HepG2 (cell line): Measurements from ENCODE around the gene SPCS1. TPM values are rescaled to one million over a fixed set of nuclear protein-coding genes. Genes with fewer than 3 reads are reported as not detected.

Experiments used
- HOXA3 ChIP-seq: sonication (generic); formaldehyde crosslinking; IDR thresholded peaks from 2 replicates; pipeline ENCODE4 v1.5.0; 2020; ENCODE audit warnings: missing genetic modification reagents
- PHB2 ChIP-seq: fragments of 450-650 bp; IDR thresholded peaks from 2 replicates; pipeline ENCODE4 v1.6.1; 2018; ENCODE audit not compliant: partially characterized antibody
- POLR2AphosphoS5 ChIP-seq: IDR thresholded peaks from 2 replicates; pipeline ENCODE4 v1.6.1; 2012; ENCODE audit warnings: low read depth, low read length
- RFX3 ChIP-seq: IDR thresholded peaks from 2 replicates; pipeline ENCODE4 v1.6.1; 2016; ENCODE audit warnings: missing biosample characterization, missing genetic modification reagents
- SRSF4 ChIP-seq: fragments of 200-400 bp; formaldehyde crosslinking; IDR thresholded peaks from one replicate; pipeline ENCODE4 v1.6.1; 2018; ENCODE audit warnings: mild to moderate bottlenecking, low read depth, low read length, moderate library complexity; ENCODE audit not compliant: poor library complexity, severe bottlenecking
- ZNF446 ChIP-seq: sonication (generic); formaldehyde crosslinking; IDR thresholded peaks from 2 replicates; pipeline ENCODE4 v1.5.0; 2020; ENCODE audit warnings: mild to moderate bottlenecking, missing genetic modification reagents
- ZNF556 ChIP-seq: sonication (generic); formaldehyde crosslinking; IDR thresholded peaks from 2 replicates; pipeline ENCODE4 v1.4.0; 2020; ENCODE audit warnings: mild to moderate bottlenecking, missing genetic modification reagents, borderline replicate concordance
- ZNF816 ChIP-seq: sonication (generic); formaldehyde crosslinking; IDR thresholded peaks from 2 replicates; pipeline ENCODE4 v1.8.0; 2022; ENCODE audit warnings: missing genetic modification reagents, mild to moderate bottlenecking, borderline replicate concordance
- polyA plus RNA-seq, 8 experiments: library from polyadenylated mRNA; depleted of rRNA in 3 of 8; stranded (reverse) in 7 of 8; unstranded in 1 of 8; fragments of >200 nt; fragmentation: Illumina TruSeq in 4 of 8; extraction: Trizol in 4 of 8; gene quantifications; 2 replicates each; pipeline versions ENCODE4 v1.2.1 to v1.2.3, GENCODE V29; 2011 to 2016; ENCODE audit warnings: low read depth in 4 of 8, missing spikeins in 1 of 8, mixed read lengths in 1 of 8; ENCODE audit not compliant: insufficient read depth in 1 of 8
- total RNA-seq, 5 experiments: library from RNA; depleted of rRNA; stranded (reverse); fragments of >200 nt; fragmentation: Illumina TruSeq; extraction: Trizol; gene quantifications; 2 replicates each; pipeline ENCODE4 v1.2.3, GENCODE V29; 2016; ENCODE audit warnings: low read depth in 1 of 5
- TF ChIP-seq, protein P1 (sequence below): sonication (generic); formaldehyde crosslinking; IDR thresholded peaks from 2 replicates; pipeline ENCODE4 v1.5.0; 2020; ENCODE audit warnings: missing genetic modification reagents
- TF ChIP-seq, protein P2 (sequence below): IDR thresholded peaks from 2 replicates; pipeline ENCODE4 v1.6.1; 2016; ENCODE audit warnings: low read depth
- TF ChIP-seq, protein P3 (sequence below): sonication (generic); formaldehyde crosslinking; conservative IDR thresholded peaks from 2 replicates; pipeline ENCODE4 v1.4.0; 2020; ENCODE audit warnings: missing genetic modification reagents
- TF ChIP-seq, protein P4 (sequence below): sonication (generic); formaldehyde crosslinking; IDR thresholded peaks from 2 replicates; pipeline ENCODE4 v1.4.0; 2020; ENCODE audit warnings: missing genetic modification reagents
- TF ChIP-seq, protein P5 (sequence below): sonication (generic); formaldehyde crosslinking; IDR thresholded peaks from 2 replicates; pipeline ENCODE4 v1.4.0; 2020; ENCODE audit warnings: missing genetic modification reagents
- TF ChIP-seq, protein P6 (sequence below): sonication (generic); formaldehyde crosslinking; IDR thresholded peaks from 2 replicates; pipeline ENCODE4 v1.8.1; 2023; ENCODE audit warnings: mild to moderate bottlenecking, missing genetic modification reagents

The SPCS1 gene
- total and polyA plus RNA-seq, 2 of the 13 experiments (the other 11 are each of a cell fraction or from before 2014, with no cell fraction given) = 84.6 to 120 TPM

DNA sequence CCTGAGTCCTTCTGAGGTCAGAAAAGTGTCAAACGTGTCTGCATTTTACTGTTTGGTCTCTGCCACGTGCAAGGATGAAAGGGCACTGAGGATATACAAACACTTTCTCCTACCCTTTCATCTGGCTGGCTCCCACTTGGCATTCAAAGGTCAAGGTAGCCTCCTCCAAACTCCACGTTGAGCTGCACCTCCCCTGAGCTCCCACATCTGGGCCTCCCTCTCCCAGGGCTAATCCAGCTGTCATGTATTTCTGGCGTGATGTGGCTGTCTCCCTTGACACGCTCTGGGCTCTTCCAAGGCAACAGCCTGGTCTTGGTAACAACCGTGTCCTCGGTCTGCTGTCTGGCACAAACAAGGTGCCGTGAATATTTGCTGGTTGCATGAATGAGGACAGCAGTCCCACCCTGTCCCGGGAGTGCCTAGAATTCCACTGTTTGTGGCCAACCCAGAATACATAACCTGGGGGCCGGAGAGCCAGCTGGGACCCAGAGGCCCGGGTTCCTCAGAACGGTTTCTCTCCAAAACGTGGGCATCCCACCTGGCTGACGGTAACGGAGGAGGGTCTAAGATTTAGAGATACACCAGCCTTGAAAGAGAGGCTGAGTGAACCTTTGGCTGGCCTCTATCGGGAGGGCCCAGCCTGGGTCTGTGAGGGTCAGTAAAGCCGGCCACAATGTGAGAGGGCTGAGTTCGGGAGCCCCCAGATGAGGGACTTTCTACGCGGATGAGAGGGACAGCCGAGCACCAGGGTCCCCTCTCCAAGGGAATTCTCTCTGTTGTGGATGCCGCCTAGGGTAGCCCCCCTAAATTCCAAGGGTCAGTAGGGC, 1.1 kb upstream of the SPCS1 start (continued):
- TF ChIP-seq ZNF556 (CRISPR knock-in tag) (peak; percentile 67), ZNF816 (CRISPR knock-in tag) (no peak), ZNF446 (CRISPR knock-in tag) (no peak), SRSF4 (no peak), PHB2 (no peak), RFX3 (CRISPR knock-in tag) (no peak), HOXA3 (CRISPR knock-in tag) (peak; percentile 72), POLR2AphosphoS5 (peak; percentile 74)
- TF ChIP-seq, protein P1, sequence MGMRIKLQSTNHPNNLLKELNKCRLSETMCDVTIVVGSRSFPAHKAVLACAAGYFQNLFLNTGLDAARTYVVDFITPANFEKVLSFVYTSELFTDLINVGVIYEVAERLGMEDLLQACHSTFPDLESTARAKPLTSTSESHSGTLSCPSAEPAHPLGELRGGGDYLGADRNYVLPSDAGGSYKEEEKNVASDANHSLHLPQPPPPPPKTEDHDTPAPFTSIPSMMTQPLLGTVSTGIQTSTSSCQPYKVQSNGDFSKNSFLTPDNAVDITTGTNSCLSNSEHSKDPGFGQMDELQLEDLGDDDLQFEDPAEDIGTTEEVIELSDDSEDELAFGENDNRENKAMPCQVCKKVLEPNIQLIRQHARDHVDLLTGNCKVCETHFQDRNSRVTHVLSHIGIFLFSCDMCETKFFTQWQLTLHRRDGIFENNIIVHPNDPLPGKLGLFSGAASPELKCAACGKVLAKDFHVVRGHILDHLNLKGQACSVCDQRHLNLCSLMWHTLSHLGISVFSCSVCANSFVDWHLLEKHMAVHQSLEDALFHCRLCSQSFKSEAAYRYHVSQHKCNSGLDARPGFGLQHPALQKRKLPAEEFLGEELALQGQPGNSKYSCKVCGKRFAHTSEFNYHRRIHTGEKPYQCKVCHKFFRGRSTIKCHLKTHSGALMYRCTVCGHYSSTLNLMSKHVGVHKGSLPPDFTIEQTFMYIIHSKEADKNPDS (CRISPR knock-in tag) = peak; percentile 41; the same call in 1 of the 2 replicates
- TF ChIP-seq, protein P2, sequence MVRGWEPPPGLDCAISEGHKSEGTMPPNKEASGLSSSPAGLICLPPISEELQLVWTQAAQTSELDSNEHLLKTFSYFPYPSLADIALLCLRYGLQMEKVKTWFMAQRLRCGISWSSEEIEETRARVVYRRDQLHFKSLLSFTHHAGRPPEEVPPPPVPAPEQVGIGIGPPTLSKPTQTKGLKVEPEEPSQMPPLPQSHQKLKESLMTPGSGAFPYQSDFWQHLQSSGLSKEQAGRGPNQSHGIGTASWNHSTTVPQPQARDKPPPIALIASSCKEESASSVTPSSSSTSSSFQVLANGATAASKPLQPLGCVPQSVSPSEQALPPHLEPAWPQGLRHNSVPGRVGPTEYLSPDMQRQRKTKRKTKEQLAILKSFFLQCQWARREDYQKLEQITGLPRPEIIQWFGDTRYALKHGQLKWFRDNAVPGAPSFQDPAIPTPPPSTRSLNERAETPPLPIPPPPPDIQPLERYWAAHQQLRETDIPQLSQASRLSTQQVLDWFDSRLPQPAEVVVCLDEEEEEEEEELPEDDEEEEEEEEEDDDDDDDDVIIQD (CRISPR knock-in tag) = no peak
- TF ChIP-seq, protein P3, sequence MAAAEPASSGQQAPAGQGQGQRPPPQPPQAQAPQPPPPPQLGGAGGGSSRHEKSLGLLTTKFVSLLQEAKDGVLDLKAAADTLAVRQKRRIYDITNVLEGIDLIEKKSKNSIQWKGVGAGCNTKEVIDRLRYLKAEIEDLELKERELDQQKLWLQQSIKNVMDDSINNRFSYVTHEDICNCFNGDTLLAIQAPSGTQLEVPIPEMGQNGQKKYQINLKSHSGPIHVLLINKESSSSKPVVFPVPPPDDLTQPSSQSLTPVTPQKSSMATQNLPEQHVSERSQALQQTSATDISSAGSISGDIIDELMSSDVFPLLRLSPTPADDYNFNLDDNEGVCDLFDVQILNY (CRISPR knock-in tag) = no peak
- TF ChIP-seq, protein P4, sequence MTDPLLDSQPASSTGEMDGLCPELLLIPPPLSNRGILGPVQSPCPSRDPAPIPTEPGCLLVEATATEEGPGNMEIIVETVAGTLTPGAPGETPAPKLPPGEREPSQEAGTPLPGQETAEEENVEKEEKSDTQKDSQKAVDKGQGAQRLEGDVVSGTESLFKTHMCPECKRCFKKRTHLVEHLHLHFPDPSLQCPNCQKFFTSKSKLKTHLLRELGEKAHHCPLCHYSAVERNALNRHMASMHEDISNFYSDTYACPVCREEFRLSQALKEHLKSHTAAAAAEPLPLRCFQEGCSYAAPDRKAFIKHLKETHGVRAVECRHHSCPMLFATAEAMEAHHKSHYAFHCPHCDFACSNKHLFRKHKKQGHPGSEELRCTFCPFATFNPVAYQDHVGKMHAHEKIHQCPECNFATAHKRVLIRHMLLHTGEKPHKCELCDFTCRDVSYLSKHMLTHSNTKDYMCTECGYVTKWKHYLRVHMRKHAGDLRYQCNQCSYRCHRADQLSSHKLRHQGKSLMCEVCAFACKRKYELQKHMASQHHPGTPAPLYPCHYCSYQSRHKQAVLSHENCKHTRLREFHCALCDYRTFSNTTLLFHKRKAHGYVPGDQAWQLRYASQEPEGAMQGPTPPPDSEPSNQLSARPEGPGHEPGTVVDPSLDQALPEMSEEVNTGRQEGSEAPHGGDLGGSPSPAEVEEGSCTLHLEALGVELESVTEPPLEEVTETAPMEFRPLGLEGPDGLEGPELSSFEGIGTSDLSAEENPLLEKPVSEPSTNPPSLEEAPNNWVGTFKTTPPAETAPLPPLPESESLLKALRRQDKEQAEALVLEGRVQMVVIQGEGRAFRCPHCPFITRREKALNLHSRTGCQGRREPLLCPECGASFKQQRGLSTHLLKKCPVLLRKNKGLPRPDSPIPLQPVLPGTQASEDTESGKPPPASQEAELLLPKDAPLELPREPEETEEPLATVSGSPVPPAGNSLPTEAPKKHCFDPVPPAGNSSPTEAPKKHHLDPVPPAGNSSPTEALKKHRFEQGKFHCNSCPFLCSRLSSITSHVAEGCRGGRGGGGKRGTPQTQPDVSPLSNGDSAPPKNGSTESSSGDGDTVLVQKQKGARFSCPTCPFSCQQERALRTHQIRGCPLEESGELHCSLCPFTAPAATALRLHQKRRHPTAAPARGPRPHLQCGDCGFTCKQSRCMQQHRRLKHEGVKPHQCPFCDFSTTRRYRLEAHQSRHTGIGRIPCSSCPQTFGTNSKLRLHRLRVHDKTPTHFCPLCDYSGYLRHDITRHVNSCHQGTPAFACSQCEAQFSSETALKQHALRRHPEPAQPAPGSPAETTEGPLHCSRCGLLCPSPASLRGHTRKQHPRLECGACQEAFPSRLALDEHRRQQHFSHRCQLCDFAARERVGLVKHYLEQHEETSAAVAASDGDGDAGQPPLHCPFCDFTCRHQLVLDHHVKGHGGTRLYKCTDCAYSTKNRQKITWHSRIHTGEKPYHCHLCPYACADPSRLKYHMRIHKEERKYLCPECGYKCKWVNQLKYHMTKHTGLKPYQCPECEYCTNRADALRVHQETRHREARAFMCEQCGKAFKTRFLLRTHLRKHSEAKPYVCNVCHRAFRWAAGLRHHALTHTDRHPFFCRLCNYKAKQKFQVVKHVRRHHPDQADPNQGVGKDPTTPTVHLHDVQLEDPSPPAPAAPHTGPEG (CRISPR knock-in tag) = no peak; the same call in 1 of the 2 replicates
- TF ChIP-seq, protein P5, sequence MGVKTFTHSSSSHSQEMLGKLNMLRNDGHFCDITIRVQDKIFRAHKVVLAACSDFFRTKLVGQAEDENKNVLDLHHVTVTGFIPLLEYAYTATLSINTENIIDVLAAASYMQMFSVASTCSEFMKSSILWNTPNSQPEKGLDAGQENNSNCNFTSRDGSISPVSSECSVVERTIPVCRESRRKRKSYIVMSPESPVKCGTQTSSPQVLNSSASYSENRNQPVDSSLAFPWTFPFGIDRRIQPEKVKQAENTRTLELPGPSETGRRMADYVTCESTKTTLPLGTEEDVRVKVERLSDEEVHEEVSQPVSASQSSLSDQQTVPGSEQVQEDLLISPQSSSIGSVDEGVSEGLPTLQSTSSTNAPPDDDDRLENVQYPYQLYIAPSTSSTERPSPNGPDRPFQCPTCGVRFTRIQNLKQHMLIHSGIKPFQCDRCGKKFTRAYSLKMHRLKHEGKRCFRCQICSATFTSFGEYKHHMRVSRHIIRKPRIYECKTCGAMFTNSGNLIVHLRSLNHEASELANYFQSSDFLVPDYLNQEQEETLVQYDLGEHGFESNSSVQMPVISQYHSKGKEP = no peak
- TF ChIP-seq, protein P6, sequence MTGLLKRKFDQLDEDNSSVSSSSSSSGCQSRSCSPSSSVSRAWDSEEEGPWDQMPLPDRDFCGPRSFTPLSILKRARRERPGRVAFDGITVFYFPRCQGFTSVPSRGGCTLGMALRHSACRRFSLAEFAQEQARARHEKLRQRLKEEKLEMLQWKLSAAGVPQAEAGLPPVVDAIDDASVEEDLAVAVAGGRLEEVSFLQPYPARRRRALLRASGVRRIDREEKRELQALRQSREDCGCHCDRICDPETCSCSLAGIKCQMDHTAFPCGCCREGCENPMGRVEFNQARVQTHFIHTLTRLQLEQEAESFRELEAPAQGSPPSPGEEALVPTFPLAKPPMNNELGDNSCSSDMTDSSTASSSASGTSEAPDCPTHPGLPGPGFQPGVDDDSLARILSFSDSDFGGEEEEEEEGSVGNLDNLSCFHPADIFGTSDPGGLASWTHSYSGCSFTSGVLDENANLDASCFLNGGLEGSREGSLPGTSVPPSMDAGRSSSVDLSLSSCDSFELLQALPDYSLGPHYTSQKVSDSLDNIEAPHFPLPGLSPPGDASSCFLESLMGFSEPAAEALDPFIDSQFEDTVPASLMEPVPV (CRISPR knock-in tag) = no peak
